Osteoblast (primary cell): ENCODE measurements around the gene UBE2Q2. TPM values are rescaled to one million over a fixed set of nuclear protein-coding genes. Genes with fewer than 3 reads are reported as not detected.

Experiments used
- DNase-seq: peaks from one replicate; pipeline ENCODE4 v3.0.0; 2011; ENCODE audit warnings: low spot score, mixed read lengths; ENCODE audit not compliant: insufficient read length; ENCODE audit errors: missing footprints
- H2AFZ ChIP-seq: 2 replicates; pipeline ENCODE4 v1.6.0; 2011; ENCODE audit warnings: mild to moderate bottlenecking, low read length
- H3K27ac ChIP-seq: 2 replicates; pipeline ENCODE4 v1.5.1; 2011; ENCODE audit warnings: mild to moderate bottlenecking, low read depth, low read length, moderate library complexity
- H3K27me3 ChIP-seq: 2 replicates; pipeline ENCODE4 v1.6.0; 2012; ENCODE audit warnings: mild to moderate bottlenecking, control low read depth, inconsistent platforms, low read length, moderate library complexity; ENCODE audit not compliant: insufficient read depth
- H3K36me3 ChIP-seq: 2 replicates; pipeline ENCODE4 v1.5.1; 2011; ENCODE audit warnings: mild to moderate bottlenecking, low read length, control low read depth, moderate library complexity; ENCODE audit not compliant: insufficient read depth
- H3K4me1 ChIP-seq: 2 replicates; pipeline ENCODE4 v1.5.1; 2011; ENCODE audit warnings: mild to moderate bottlenecking, low read length, control low read depth, moderate library complexity; ENCODE audit not compliant: insufficient read depth
- H3K4me2 ChIP-seq: 2 replicates; pipeline ENCODE4 v1.6.0; 2011; ENCODE audit warnings: mild to moderate bottlenecking, low read length; ENCODE audit not compliant: insufficient read depth
- H3K4me3 ChIP-seq: fragments of 200-600 bp; sonication (generic); 3 replicates; pipeline ENCODE4 v1.5.1; 2012; ENCODE audit warnings: mild to moderate bottlenecking, low read length, inconsistent platforms; ENCODE audit not compliant: insufficient read depth
- H3K79me2 ChIP-seq: 2 replicates; pipeline ENCODE4 v1.6.0; 2012; ENCODE audit warnings: mild to moderate bottlenecking, low read length, control low read depth, inconsistent platforms; ENCODE audit not compliant: insufficient read depth
- H3K9me3 ChIP-seq: 2 replicates; pipeline ENCODE4 v1.5.1; 2011; ENCODE audit warnings: low read depth, low read length, control low read depth
- H4K20me1 ChIP-seq: 2 replicates; pipeline ENCODE4 v1.6.0; 2012; ENCODE audit warnings: mild to moderate bottlenecking, low read length, control low read depth; ENCODE audit not compliant: insufficient read depth
- total RNA-seq: library from RNA; depleted of rRNA; stranded (reverse); fragments of >200 nt; gene quantifications from 2 replicates; pipeline ENCODE4 v1.2.3, GENCODE V29; 2012
- TF ChIP-seq, protein P1 (sequence below): IDR thresholded peaks from 2 replicates; pipeline ENCODE4 v1.5.1; 2011; ENCODE audit warnings: mild to moderate bottlenecking, low read depth, low read length, moderate library complexity; ENCODE audit errors: extremely low read depth

UBE2Q2 gene
- total RNA-seq, 1 donor = 66.2 TPM

DNA sequence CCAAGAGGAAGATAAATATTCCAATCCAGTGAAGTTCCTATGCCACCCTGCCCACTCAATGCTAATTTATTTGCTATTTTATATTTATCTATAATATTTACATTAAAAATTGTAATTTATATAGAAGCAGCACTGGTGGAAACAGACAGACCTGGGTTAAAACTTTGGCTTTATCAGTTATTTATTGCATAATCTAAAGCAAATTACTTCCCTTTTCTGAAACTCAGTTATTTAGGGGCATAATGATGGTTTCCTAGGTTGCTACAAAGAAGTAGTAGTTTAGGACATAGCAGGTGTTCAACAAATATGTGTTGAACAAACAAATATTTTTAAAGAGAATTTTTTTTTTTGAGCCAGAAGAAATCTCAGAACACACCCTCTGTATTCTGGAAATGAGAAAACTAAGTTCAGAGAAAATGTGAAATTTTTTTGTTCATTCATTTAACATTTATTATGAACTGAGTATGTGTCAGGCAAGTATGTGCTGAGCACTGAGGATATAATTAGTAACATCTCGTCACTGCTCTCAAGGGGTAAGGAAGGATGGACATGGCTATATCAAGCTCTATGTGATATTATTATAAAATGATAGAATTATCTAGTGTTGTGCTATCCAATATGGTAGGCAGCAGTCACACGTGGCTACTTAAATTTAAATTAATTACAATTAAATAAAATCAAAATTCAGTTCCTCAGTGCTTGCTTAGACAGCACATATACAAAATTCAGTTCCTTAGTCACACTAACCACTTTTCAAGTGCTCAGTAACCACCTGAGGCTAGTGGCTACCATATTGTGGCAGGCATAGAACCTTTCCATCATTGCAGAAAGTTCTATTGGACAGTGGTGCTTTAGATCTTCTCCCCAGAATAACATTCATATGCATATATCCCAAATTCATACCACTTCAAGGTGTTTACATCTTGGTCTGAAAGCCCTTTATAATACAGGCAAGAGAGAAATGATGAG is 7.0 kb upstream of the UBE2Q2 start:
- Histone ChIP-seq H2AFZ (peak overlapping the region; percentile 61), H3K27ac (peak overlapping the region; percentile 18), H3K9me3 (no peaks in the 10 kb centered on the region), H4K20me1 (no peaks in the 10 kb centered on the region), H3K4me2 (no peak overlapping the region), H3K4me3 (no peak overlapping the region), H3K36me3 (no peaks in the 10 kb centered on the region), H3K27me3 (no peaks in the 10 kb centered on the region), H3K4me1 (peaks cover 10% of the 10 kb centered on the region), H3K79me2 (no peaks in the 10 kb centered on the region)
- TF ChIP-seq, protein P1, sequence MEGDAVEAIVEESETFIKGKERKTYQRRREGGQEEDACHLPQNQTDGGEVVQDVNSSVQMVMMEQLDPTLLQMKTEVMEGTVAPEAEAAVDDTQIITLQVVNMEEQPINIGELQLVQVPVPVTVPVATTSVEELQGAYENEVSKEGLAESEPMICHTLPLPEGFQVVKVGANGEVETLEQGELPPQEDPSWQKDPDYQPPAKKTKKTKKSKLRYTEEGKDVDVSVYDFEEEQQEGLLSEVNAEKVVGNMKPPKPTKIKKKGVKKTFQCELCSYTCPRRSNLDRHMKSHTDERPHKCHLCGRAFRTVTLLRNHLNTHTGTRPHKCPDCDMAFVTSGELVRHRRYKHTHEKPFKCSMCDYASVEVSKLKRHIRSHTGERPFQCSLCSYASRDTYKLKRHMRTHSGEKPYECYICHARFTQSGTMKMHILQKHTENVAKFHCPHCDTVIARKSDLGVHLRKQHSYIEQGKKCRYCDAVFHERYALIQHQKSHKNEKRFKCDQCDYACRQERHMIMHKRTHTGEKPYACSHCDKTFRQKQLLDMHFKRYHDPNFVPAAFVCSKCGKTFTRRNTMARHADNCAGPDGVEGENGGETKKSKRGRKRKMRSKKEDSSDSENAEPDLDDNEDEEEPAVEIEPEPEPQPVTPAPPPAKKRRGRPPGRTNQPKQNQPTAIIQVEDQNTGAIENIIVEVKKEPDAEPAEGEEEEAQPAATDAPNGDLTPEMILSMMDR = no peak
- DNase-seq = no peak

DNA sequence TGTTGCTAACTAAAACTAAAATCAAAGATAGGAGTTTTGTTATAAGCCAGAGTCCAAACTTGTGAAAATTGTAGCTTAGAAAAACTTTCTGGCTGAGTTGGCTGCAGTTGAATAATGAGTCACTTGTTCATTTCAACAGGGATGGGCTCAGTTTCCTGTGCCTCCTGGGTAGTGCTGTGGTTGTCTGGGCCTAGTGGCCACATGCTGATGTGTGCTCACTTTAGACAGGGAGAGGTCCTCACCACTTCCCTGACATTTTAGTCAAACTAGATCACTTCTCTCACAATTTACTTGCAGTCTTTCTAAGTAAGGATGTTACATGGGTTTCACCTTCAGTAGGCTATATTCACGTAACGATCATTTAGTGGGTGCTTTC is 6.3 kb upstream of the UBE2Q2 start:
- TF ChIP-seq, protein P1 = no peak
- H3K36me3 ChIP-seq = no peaks in the 10 kb centered on the region
- H3K4me3 ChIP-seq = no peak overlapping the region
- H3K4me2 ChIP-seq = no peak overlapping the region
- no peaks in the 10 kb centered on the region for H3K9me3 ChIP-seq
- peak overlapping the region; percentile 18 for H3K27ac ChIP-seq
- no peaks in the 10 kb centered on the region for H4K20me1 ChIP-seq
- H3K27me3 ChIP-seq = no peaks in the 10 kb centered on the region
- H3K79me2 ChIP-seq = no peaks in the 10 kb centered on the region
- peak; percentile 93 for DNase-seq
- H3K4me1 ChIP-seq = peaks cover 10% of the 10 kb centered on the region
- peak overlapping the region; percentile 61 for H2AFZ ChIP-seq

DNA sequence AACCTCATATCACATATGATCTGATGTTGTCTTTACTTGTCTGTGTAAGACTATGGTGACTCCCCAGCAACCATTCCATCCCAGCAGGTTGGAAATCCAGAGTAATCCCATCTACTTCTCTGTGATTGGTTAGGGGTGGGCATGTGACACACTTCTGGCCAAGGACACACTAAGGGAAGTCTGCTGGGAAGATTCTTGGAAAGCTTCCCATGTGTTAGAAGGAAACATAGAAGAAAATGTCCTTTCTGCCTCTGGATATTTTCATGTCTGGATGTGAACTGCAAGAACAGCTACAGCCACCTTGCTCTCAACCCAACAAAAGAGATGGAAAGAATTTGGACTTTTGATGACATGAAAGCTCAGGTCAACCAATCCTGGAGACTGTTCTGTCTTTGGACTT is 2.6 kb upstream of the UBE2Q2 start:
- H3K27me3 ChIP-seq = no peaks in the 10 kb centered on the region
- H3K4me3 ChIP-seq = no peak overlapping the region
- no peaks in the 10 kb centered on the region for H3K36me3 ChIP-seq
- H4K20me1 ChIP-seq = peaks cover 8% of the 10 kb centered on the region
- peaks cover 16% of the 10 kb centered on the region for H3K79me2 ChIP-seq
- no peaks in the 10 kb centered on the region for H3K9me3 ChIP-seq
- H3K4me2 ChIP-seq = no peak overlapping the region
- peaks cover 23% of the 10 kb centered on the region for H3K4me1 ChIP-seq
- TF ChIP-seq, protein P1 = no peak
- DNase-seq = peak; percentile 78
- H2AFZ ChIP-seq = no peak overlapping the region
- no peak overlapping the region for H3K27ac ChIP-seq

DNA sequence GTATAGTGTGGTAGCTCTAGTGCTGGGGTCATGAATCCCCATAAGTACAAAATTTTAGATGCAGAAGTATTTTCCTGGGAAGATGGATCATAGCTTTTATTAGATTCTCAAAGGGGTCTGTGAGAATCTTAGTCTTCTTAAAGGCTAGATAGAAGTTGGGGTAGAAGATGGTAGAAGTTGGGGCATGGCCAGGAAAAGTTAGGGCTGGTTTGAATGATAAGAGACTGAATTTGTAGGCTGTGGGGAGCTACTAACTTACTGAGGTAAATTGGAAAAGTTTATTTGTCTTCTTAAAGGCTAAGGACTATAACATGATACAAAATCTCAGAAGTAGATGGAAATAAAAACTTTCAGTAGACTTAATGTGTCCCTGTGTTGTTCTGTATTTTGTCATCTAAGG is 1.6 kb upstream of the UBE2Q2 start:
- H2AFZ ChIP-seq = no peak overlapping the region
- no peak for DNase-seq

More for the DNA sequence above, 1.6 kb upstream of the UBE2Q2 start:
- H4K20me1 ChIP-seq = peaks cover 8% of the 10 kb centered on the region
- H3K27me3 ChIP-seq = no peaks in the 10 kb centered on the region
- H3K9me3 ChIP-seq = no peaks in the 10 kb centered on the region
- no peaks in the 10 kb centered on the region for H3K36me3 ChIP-seq
- H3K4me1 ChIP-seq = peaks cover 18% of the 10 kb centered on the region
- peaks cover 25% of the 10 kb centered on the region for H3K79me2 ChIP-seq
- no peak overlapping the region for H3K27ac ChIP-seq
- H3K4me3 ChIP-seq = no peak overlapping the region
- H3K4me2 ChIP-seq = no peak overlapping the region
- TF ChIP-seq, protein P1 = no peak
